Measurements from ENCODE around the gene SMARCA2.

DNA sequence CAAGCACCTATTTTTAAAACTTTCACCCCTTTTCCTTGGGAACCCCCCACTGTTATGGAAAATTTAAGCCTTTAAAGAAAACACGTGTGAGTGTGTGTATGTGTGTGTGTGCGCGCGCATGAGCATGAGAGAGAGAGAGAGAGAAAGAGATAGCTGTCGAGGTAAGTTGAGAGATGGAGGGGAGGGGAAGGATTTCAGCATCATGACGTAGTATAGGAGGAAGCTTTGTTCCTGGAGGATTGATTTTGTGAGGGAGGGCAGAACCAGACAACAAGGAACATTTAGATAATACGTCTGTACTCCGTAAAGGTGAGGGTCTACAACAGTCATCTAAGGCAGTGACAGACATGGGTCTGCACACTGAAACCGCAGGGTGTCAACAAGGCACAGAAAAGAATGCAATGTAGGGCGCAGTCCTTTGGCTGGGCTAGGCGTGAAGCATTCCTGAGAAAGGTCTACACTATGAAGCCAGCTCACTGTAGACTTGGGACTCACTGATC lies 227.7 kb downstream of the SMARCA2 start:
- TF ChIP-seq, protein P1, sequence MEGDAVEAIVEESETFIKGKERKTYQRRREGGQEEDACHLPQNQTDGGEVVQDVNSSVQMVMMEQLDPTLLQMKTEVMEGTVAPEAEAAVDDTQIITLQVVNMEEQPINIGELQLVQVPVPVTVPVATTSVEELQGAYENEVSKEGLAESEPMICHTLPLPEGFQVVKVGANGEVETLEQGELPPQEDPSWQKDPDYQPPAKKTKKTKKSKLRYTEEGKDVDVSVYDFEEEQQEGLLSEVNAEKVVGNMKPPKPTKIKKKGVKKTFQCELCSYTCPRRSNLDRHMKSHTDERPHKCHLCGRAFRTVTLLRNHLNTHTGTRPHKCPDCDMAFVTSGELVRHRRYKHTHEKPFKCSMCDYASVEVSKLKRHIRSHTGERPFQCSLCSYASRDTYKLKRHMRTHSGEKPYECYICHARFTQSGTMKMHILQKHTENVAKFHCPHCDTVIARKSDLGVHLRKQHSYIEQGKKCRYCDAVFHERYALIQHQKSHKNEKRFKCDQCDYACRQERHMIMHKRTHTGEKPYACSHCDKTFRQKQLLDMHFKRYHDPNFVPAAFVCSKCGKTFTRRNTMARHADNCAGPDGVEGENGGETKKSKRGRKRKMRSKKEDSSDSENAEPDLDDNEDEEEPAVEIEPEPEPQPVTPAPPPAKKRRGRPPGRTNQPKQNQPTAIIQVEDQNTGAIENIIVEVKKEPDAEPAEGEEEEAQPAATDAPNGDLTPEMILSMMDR (IDR thresholded peaks at IDR 0.05; ENCODE audit: low read length), result no peak
- TF ChIP-seq EZH2 (IDR thresholded peaks at IDR 0.05; ENCODE audit: borderline replicate concordance, low read length), result no peak
